T-helper 22 cell (primary cell): ENCODE results near the gene ASB6.
"Not testable (repeated sequence)": the region's sequence is repeated elsewhere in the genome, so short reads cannot be mapped to it uniquely, and the experiment has no call there.

ENCODE experiments used
- DNase-seq: peaks from one replicate; pipeline ENCODE4 v3.0.0-alpha.2; 2020; ENCODE audit warnings: low read depth

The ASB6 gene

DNA sequence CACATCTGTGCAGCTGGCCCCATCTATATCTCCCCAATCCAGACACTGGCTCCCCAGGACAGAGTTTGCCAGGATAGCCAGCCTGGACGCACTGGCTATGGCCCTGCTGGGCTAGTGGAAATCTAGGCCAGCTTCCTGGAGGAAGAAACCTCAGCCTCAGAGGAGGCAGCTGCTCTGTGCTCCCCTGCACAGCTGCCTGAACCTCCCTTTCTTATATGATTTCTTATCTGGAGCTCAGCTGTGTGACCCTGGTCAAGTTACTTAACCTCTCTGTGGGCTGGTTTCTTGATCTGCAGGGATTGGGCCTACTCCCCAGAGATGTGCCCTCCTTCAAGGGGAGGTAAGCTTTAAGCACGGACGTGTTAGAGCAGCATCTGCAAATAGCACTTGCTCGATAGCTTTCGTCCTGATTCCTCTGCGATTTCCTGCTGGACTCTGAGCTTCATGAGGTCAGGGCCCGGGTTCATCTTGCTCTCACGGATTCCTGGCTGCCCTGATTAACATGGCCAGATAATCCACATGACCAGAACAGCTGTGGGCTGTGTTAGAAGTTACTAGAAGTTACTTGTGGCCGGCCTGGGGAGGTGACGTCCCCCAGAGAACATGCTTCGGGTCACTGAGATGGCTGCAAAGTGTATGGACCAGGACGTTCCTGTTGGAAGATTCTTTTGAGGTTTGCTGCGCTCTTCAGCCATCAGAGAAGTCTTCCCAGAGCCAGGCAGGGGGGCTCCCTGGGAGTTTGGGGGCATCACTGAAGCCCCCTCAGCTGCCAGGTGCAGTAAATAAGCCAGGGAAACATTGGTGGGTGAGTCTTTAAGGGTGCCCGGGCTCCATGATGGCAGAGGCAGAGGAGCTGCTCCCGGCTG, 35.6 kb downstream of the ASB6 start:
- no peak for DNase-seq

DNA sequence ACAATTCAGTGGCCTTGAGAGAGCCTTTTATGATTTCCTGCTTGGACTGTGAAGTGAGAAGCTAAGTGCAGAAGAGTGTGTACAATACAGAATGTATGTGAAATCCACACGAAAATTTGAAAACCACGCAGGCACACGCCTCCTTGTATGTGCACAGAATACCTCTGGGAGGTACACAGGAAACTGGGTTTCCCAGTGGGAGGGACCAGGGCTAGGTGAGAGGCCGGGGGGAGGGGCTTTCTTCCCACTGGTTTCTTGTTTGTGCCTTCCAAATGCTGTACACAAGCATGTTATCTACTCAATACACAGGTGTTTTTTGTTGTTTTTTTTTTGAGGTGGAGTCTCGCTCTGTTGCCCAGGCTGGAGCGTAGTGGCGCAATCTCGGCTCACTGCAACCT, 37.2 kb downstream of the ASB6 start:
- DNase-seq: no peak

DNA sequence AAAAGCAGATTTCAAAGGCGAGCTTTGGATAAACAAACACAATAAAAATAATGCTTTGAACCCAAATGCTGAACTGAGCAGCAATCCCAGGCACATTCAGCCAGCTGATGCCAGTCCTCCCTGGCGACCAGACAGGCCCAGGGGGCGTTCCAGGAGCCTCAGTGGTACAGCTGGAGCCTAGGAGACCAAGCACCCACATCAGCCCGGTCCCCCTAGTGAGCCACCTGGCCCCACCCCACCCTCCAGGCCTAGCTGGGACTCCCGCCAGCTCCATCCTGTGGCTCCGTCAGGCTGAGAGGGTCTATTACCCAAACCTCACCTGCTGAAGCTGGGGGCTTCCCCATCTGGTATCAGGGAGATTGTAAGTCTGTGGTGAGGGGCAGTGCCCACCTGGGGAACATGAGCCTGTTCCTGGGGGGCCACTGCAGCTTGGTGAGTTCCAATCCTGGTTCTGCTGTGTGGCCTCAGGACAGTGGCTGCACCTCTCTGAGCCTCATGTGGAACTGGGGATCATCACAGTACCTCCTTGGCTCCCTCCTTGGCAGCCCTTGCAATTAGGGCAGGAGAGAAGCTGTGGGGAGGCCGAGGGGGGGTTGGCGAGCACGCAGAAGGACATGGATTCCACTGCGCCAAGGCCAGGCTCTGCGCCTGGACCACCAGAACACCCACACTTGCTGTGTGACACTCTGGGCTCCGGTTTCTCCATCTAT, 37.7 kb downstream of the ASB6 start:
- no peak for DNase-seq

DNA sequence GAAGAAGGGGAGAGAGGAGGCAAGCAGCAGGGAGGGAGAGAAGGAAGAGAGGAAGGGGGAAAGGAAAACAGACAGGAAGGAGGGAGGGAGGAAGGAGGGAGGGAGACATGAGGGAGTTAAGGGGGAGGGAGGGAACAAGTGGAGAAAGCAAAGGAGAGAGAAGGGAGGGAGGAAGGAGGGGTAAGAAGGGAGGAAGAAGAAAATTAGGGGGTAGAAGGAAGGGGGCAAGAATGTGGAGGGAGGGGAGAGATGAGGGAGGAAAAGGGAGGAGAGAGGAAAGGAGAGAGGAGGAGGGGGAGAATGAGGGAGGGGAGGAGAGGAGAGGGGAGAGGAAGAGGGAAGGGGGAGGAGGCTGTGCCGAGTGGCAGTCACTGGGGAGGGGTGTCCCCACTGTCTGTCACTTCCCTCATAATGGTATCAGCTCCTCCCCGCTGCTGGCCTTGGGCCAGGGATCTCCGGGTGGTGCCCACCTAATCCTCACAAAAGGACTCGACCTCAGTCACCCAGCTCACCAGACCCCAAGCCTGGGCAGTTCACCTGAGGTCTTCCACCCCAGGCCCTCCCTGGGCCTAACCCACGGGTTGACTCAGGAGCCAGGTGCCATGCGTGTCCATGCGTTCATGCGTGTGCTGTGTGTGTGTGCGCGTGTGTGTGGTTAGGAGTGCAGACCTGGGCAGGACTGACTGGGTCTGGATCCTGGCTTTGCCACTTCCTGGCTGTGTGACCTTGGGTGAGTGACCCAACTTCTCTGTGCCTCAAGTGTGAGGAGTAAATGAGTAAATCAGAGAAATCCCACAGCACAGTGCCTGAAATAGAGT, 39.1 kb downstream of the ASB6 start:
- no peak for DNase-seq

DNA sequence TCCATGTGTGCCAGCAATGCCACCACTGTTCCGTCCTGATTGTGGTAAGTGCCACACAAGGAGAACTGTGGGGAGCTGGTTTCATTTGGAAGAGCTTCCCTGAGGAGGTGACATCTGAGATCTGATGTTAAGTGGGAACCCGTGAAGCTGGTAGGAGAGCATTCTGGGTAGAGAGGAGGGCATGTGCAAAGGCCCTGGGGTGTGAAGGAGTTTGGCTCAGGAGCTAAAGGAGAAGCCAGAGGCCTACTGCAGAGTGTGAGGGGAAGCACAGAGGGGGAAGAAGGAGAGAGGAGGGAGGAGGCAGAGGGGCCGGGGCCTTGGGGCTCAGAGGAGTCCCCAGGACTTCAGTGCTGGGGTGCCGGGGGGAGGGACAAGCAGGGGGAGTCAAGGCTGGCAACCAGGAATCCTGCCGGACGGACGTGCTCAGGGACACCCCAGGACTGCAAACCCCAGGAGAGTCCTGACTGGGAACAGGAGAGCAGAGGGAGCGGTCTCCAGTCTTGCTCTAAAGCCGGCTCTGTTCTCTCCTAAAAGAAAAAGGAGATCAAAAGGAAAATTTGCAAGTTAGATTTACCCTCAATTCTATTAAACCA, 40.8 kb downstream of the ASB6 start:
- no peak for DNase-seq

DNA sequence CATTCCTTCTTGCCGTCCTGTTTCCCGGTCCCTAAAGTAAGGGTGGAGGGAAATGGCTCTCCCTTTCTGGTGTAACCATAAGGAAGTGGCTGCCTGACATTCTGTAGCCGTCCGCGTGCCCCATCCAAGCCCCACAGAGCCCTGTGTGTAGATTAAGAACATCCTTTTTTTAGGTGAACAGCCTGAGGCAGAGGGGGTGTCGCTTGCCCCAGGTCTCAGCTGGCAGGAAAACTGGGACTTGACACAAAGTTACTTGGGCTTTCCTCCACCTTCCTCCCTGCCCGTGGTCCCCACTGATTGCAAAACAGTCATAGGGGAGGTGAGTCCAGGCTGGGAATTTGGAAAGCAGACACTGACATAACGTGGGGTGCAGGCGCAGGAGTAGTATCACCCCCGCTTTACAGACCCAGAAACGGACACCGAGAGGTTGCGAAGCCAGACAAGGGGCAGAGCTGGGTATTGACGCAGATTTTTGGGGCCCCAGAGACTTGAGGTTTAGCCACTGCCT, 43.8 kb downstream of the ASB6 start:
- no peak for DNase-seq

DNA sequence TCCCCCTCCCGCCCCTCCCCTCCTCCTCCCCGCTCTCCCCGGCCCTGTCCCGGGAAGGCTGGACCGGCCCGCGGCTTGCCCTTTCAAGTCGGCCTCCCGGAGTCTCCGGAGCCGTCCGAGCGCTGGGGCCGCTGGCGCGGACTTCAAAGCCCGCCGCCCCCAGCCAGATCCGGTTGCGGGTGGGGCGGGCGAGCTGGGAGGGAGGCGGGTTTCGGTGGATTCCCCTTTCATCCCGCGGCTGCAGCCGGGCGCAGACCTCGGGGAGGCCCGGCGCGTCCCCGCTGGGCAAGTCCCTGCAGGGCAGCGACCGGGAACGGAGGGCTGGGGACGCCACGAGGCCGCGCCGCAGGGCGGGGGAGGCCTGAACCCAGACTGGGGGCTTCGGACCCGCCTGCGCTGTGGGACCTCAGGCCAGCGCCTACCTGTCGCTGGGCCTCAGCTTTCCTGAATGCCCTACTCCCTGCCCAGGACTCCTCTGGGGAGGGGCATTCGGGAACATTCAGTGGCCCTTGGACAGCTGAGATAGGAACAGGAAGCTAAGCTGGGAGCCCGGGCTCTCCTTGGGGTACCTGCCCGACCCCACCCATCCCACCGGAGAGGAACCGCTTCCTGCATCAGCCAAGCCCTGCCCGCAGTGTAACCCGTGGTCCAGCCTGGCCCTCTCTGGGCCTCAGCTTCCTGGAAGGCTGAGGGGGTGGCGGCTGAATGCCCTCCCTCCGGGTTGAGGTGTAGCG, 44.4 kb downstream of the ASB6 start:
- DNase-seq: no peak

DNA sequence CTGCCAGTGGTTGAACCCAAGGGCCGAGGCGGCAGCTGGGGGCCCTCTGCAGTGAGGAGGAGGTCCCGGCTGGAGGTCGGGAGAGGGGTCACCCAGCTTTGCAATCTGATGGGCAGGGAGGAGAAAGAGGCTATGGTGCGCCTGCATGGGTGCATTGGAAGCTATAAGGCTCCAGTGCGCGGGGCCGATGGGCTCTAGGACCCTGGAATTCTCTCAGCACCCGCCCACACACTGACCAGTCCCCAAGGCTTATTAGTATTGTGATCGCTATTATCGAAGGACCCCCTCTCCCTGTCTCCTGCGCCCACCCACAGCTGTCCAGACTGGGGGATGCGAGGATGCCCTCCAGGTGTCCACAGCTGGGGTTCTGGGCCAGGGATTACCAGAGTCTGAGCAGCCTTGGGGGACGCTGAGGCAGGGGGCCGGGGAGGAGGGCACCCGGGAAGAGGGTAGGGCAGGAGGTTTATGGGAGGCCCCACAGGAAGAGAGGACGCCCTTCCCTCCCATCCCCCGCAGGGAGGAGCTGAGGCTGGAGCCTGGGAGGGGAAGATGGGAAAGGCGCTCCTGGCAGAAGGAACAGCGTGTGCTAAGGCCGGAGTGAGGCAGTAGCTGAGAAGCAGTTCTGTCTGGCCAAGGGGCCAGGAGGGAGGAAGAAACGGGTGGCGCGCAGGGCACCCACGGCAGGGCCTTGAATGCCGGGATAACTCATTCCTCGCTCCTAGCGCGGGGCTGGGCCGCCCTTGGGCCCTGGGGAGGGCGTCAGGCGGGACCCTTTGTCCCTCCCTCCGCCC, 45.2 kb downstream of the ASB6 start:
- DNase-seq: no peak

DNA sequence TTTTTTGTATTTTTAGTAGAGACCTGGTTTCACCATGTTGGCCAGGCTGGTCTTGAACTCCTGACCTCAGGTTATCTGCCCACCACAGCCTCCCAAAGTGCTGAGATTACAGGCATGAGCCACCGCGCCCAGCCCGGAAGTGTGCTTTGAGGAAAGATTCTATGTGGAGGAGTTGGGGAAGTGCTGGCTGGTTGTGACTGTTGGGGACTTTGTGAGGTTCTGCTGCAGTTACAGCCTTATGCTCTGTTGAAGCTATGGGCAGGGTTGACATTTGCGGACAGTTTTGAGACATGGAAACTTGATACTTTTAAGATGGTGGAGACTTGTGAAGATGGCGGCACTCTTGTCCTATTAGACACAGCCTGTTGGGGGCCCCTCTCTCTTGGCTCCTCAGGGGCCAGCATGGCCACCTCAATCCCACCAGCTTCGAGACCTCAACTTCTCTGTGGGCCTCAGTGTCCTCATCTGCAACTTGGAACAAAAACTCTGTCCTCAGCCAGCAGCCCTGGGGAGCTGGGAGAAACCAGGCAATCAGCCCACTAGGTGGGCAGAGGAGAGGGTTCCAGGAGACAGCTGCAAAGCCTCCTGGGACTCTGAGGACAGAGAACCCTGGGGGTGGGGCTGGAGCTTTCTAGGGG, 45.9 kb downstream of the ASB6 start:
- no peak for DNase-seq

DNA sequence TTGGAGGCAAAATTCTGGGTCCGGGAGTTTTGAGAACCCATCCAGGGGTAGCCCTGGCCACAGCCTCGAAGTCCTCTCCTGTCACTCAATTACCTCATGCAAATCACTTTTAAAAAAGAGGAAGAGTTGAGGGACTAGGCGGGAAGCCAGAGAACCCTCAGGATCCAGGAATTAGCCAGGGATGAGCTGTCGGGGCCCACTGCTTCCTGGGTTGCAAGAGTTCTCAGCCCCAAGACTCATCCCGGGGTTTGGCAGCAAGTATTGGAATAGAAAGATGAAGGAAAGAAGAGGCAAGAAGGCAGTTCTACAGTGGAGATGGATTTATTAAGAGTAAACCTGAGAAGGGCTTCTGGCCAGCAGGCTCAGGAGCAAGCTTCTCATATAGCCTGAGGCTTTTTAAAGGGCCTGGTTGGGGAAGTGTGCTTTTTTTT, 46.6 kb downstream of the ASB6 start:
- DNase-seq: no peak

DNA sequence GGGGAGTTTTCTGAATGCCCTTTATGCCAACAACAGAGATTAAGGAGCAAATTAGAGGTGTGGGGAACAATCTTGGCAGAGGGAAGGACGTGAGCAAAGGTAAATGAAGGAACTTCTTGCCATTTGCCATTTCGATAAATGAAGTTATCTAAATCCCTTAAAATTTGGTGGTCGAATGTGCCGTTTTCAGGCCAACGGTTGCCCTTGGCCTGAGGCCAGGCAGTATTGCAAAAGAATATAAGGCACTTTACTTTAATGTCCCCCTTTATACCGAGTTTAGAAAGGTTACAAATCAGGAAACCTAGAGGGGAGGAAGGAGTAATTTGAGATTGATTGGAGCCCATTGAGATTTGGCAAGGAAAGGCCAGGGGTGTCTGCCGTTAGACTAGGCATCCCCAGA, 47.3 kb downstream of the ASB6 start:
- no peak for DNase-seq

DNA sequence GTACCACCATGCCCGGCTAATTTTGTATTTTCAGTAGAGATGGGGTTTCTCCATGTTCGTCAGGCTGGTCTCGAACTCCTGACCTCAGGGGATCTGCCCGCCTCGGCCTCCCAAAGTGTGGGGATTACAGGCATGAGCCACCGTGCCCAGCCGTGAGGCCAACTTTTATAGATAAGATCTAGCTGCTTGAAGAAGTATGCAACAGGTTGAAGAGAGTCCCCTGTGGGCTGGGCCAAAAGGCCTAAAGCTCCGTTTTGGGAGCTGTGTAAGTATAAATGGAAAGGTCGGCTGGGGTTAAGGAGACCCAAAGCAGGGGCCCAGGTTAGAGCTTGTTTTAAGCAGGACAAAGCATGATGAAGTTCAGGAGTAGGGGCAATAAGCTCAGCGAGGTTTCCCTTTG, 49.2 kb downstream of the ASB6 start:
- not testable (repeated sequence) for DNase-seq

DNA sequence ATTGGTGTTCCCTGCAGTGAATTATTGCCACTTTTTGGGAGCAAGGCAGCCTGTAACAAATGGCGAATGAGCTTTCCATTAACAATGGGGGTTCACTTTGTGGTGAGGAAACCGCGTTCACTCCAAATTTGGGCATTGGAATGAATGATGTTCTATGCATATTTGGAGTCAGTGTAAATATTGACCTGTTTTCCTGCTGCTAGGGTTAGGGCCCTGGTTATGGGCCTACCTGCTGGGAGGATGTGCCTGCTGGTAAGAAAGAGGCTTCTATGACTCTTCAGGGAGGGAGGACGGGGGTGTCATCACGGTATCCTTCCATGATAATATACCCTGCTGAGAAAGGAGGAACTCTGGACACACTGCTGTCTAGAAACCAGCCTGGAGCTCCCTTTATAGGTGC, 50.0 kb downstream of the ASB6 start:
- DNase-seq: no peak

DNA sequence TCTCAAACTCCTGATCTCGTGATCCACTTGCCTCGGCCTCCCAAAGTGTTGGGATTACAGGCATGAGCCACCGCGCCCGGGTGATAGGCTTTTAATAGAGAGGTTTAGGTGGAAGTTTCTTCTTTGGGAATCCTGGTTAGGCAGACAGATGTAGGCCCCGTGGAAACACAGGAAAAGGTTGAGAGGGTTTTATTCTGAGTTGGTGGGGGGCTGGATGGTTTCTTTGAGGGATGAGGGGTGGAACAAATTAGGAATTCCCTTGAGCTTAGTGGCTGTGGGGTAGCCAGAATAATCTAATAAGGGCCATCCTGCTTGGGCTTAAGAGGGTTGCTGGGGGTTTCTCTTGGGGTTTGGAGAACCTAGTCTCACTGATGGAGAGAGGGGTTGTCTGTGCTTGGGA, 51.5 kb downstream of the ASB6 start:
- no peak for DNase-seq

DNA sequence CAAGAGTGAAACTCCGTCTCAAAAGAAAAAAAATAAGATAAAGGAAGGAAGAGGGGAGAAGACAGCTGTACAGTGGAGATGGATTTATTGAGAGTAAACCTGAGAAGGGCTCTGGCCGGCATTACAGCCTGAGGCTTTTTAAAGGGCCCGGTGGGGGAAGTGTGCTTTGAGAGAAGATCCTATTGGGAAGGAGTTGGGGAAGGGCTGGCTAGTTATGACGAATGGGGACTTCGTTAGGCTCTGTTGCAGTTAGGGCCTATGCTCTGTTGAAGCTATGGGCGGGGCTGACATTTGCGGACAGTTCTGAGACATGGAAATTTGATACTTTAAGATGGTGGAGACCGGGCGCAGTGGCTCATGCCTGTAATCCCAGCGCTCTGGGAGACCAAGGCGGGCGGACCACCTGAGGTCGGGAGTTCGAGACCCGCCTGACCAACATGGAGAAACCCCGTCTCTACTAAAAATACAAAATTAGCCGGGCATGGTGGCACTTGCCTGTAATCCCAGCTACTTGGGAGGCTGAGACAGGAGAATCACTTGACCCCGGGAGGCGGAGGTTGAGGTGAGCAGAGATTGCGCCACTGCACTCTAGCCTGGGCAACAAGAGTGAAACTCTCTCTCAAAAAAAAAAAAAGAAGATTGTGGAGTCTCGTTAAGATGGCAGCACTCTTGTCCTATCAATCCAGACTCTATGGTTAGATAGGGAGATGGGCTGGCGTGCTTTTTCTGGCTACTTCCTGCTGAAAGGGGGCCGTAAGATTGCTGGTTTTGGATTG, 54.3 kb downstream of the ASB6 start:
- DNase-seq: no peak

DNA sequence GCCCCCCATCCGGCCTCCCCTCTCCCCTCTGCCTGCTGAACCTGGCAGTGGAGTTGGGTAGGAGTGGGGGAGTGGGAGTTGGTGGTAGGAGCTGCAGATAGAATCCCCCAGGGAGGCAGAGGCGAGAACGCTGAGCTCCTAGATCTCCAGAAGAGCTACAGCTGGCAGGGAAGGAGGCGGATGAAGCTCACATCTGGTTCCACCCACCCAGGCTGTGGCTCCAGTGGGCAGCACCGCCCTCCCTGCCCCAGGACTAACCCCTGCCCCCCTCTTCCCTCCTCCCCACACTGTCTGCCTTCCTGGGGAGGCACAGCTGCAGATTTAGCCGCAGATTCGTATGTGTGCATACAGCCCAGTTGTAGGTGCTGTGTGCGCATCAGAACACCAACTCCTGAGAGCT, 55.3 kb downstream of the ASB6 start:
- DNase-seq: no peak

DNA sequence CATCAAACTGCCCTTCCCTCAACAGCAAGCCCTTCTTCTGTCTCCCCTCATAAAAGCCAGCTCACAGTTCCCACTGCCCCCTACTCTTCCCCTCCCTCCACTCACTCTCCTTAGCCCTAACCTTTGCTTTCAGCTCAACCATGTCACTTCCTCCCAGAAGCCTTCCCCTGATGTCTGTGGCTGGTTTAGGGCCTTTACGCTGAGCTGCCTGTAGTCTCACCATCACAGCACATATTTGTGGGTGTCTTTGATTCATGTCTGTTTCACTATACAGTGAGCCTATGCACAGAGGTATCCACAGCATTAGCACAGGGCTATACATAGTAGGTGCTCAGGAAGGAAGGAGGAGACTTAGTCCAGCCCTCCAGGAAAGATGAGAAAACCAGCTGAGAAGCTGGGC, 55.7 kb downstream of the ASB6 start:
- DNase-seq: no peak

DNA sequence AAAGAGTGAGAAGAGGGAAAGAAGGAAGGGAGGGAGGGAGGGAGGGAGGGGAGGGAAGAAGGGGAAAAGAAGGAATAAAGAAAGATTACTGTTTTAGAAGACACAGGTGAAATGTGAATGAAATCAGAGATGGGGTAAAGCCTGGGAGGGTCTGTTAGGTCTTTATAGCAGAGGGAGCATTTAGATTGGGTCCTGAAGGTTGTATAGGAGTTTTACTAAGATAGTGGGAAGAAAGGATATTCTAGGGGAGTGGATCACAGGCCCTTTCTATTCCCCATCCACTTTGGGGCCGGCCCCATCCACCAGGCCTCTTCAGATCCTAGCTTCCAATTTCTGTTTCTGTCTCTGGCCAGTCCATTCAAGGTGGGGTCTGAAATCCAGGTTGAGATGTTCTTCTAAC, 56.6 kb downstream of the ASB6 start:
- no peak for DNase-seq
